ENCODE data around the gene SOD3. TPM values are rescaled to one million over a fixed set of nuclear protein-coding genes. Genes with fewer than 3 reads are reported as not detected.

SOD3 gene
- total and polyA plus RNA-seq, 10 of the 15 experiments (the other 5 are each of a cell fraction or from before 2014, with no cell fraction given): not detected

- SMC1A ChIA-PET (ENCODE audit: uncharacterized antibody, unreplicated experiment): interaction anchor here (0.7 kb wide), 1 partner anchor 19 kb away, joined by 3 read pairs; no protein-coding TSS in a partner anchor
- Histone ChIP-seq H3K9ac (ENCODE audit: control insufficient read depth, insufficient read depth, low read length) (no peak overlapping the region), H3K27ac (ENCODE audit: control insufficient read depth, insufficient read depth) (no peak overlapping the region), H3K9me3 (replicated peaks; ENCODE audit: control insufficient read depth, insufficient read depth, low read length) (no peaks in the 10 kb centered on the region), H2AFZ (ENCODE audit: control insufficient read depth, low read depth, low read length) (no peak overlapping the region), H3K4me1 (ENCODE audit: control insufficient read depth, insufficient read depth, low read length) (no peaks in the 10 kb centered on the region), H3K27me3 (replicated peaks in 1 of 2; ENCODE audit: control insufficient read depth in 2 of 2, insufficient read depth in 2 of 2, low read length in 1 of 2) (no peaks in the 10 kb centered on the region), H3K4me3 (no peak overlapping the region), H3K79me2 (ENCODE audit: control insufficient read depth, insufficient read depth, low read length) (no peaks in the 10 kb centered on the region), H4K20me1 (ENCODE audit: control insufficient read depth, insufficient read depth) (no peaks in the 10 kb centered on the region), H3K36me3 (ENCODE audit: control insufficient read depth in 2 of 2, insufficient read depth in 2 of 2, low read length in 1 of 2) (no peaks in the 10 kb centered on the region), H3K4me2 (ENCODE audit: control insufficient read depth, insufficient read depth) (no peak overlapping the region)
- DNase-seq (ENCODE audit: low read depth, low spot score) (no peak), ATAC-seq (no peak), FAIRE-seq (no peak)
- POLR2A ChIA-PET: no interaction called here
- RAD21 ChIA-PET (ENCODE audit: unreplicated experiment): no interaction called here
- BruUV-seq (replicated peaks): no TSS peak
- in situ Hi-C loops (cut with MboI): no loop called here
- TF ChIP-seq MYB (IDR thresholded peaks at IDR 0.05; ENCODE audit: borderline replicate concordance, low read depth, low read length) (no peak), TCF12 (IDR thresholded peaks at IDR 0.05; ENCODE audit: low read depth, low read length) (no peak), BRCA1 (IDR thresholded peaks at IDR 0.05; ENCODE audit: low read depth, low read length) (no peak), JUND (IDR thresholded peaks at IDR 0.05; ENCODE audit: low read depth, low read length) (no peak), NKRF (conservative IDR thresholded peaks at IDR 0.05) (no peak), MLLT1 (IDR thresholded peaks at IDR 0.05) (no peak), ZZZ3 (IDR thresholded peaks at IDR 0.05; ENCODE audit: control insufficient read depth, insufficient read length, low read depth) (no peak), POU2F2 (IDR thresholded peaks at IDR 0.05; ENCODE audit: borderline replicate concordance, low read depth, low read length) (no peak), FOS (IDR thresholded peaks at IDR 0.05; ENCODE audit: borderline replicate concordance, extremely low read depth, insufficient read length) (no peak), POLR2A (IDR thresholded peaks at IDR 0.05; ENCODE audit: low read depth, low read length) (no peak), ZNF24 (IDR thresholded peaks at IDR 0.05) (no peak), USF2 (IDR thresholded peaks at IDR 0.05; ENCODE audit: borderline replicate concordance, low read depth, low read length) (no peak), ZNF687 (IDR thresholded peaks at IDR 0.05) (no peak)
- WGBS (ENCODE audit: insufficient coverage, insufficient replicate concordance, low lambda C conversion rate, missing lambda C conversion rate): 45% methylated on average over 6 of the region's 6 CpGs
- CTCF ChIA-PET: interaction anchor here (0.6 kb wide), 1 partner anchor 14 kb away, joined by 3 read pairs; no protein-coding TSS in a partner anchor
- intact Hi-C loops (cut with micrococcal nuclease; ENCODE audit: unreplicated experiment): no loop called here
Observed at GRCh38 chr4:24808955-24809354, 13.6 kb downstream of the SOD3 start.

Data from GM12878 (cell line).